Mucosa of stomach (tissue), 1 donor: ENCODE data around the gene CYP3A4.
"Not testable (repeated sequence)": the region's sequence is repeated elsewhere in the genome, so short reads cannot be mapped to it uniquely, and the experiment has no call there.

Experiments
- H3K27me3 ChIP-seq: one replicate; pipeline ENCODE4 v1.7.0; 2013; ENCODE audit warnings: mild to moderate bottlenecking, low read length; ENCODE audit not compliant: control insufficient read depth, insufficient read depth
- H3K36me3 ChIP-seq: one replicate; pipeline ENCODE4 v1.7.0; 2013; ENCODE audit warnings: low read length; ENCODE audit not compliant: control insufficient read depth, insufficient read depth
- H3K4me1 ChIP-seq: one replicate; pipeline ENCODE4 v1.7.0; 2013; ENCODE audit warnings: mild to moderate bottlenecking, low read length; ENCODE audit not compliant: control insufficient read depth, insufficient read depth
- H3K4me3 ChIP-seq: one replicate; pipeline ENCODE4 v1.7.0; 2013; ENCODE audit warnings: low read length
- H3K9ac ChIP-seq: one replicate; pipeline ENCODE4 v1.7.0; 2013; ENCODE audit warnings: mild to moderate bottlenecking, low read length, moderate library complexity
- H3K9me3 ChIP-seq: one replicate; pipeline ENCODE4 v1.7.0; 2013; ENCODE audit warnings: mild to moderate bottlenecking, low read length, moderate library complexity; ENCODE audit not compliant: control insufficient read depth
- donor health status: Pancreatic carcinoma.

The CYP3A4 gene

DNA sequence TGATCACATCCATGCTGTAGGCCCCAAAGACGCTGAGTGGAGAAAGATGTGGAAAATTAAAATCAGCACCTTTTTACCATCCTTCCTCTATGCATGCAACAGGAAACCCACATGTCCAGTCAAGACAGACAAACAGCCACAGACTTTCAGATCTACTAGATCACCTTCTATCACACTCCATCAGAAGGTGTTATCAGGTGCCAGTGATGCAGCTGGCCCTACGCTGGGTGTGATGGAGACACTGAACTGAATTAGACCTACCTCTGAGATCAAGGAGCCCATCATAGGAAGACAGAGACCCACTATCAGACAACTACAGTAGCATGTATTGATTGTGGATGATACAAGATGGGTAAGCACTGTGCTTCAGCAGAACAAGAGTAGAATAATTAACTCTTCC is 15.5 kb downstream of the CYP3A4 start:
- H3K9me3 ChIP-seq = no peaks in the 10 kb centered on the region
- H3K36me3 ChIP-seq = no peaks in the 10 kb centered on the region
- H3K4me1 ChIP-seq = no peaks in the 10 kb centered on the region
- no peaks in the 10 kb centered on the region for H3K27me3 ChIP-seq
- no peak overlapping the region for H3K4me3 ChIP-seq
- H3K9ac ChIP-seq = no peak overlapping the region

DNA sequence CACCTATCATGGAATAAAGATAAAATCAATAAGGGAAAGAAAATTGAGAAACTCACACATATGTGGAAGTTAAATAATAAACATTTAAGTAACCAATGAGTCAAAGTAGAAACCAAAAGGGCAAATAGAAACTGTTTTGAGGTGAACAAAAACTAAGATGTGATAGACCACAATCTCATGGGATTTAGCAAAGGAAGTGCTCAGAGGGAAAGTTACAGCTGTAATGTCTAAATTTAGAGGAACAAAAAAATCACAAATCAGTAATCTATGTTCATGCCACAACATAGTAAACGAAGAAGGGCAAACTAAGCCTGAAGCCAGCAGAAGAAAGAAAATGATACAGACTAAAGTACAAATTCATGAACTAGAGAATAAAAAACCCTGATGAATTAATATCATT is 16.3 kb downstream of the CYP3A4 start:
- no peaks in the 10 kb centered on the region for H3K36me3 ChIP-seq
- no peaks in the 10 kb centered on the region for H3K9me3 ChIP-seq
- H3K4me1 ChIP-seq = no peaks in the 10 kb centered on the region
- no peaks in the 10 kb centered on the region for H3K27me3 ChIP-seq
- H3K4me3 ChIP-seq = no peak overlapping the region
- no peak overlapping the region for H3K9ac ChIP-seq

DNA sequence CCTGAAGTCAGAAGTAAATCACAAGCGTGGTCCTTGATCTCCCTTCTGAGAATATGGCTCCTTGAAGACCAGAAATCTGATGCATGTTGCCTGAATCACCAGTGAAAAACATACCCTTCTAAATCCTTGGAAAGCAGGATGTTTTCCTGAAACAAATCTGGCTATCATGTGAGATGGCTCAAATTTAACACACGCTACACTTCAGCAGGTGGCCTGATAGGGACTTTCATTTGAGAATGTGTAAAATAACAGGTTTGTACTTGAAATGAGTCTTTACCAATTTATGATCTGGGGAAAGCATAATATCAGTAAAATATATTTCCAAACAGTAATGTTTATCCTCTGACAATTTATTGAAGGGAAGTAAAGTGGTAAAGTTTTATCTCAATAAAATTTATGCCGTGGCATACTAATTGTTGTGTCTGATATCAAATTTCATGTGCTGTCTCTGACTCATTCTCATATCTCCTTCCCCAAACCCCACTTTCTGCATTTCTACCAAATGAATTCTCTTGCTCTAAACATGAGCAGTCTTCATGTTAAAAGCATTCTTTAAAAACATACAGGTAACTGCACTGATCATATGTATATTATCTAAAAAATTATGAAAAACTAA is 17.4 kb downstream of the CYP3A4 start:
- Histone ChIP-seq H3K4me1 (no peaks in the 10 kb centered on the region), H3K27me3 (no peaks in the 10 kb centered on the region), H3K9ac (no peak overlapping the region), H3K36me3 (no peaks in the 10 kb centered on the region), H3K4me3 (no peak overlapping the region), H3K9me3 (no peaks in the 10 kb centered on the region)

DNA sequence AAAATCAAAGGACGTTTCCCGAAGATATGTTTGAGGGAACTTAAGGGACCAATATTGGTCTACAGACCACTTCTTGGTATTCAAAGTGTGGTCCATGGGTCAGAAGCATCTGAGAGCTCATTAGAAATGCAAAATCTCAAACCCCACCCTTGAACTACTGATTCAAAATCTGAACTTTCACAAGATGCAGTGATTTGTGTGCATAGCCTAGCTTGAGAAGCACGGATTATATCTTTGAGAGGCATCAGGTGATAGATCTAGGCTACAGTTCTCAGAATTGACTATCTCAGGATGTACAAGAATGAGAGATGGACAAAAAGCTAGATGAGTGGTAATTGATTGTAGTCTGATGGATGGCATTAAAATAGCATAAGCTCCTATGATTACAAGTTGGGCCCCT is 19.5 kb downstream of the CYP3A4 start:
- Histone ChIP-seq H3K4me1 (no peaks in the 10 kb centered on the region), H3K9me3 (no peaks in the 10 kb centered on the region), H3K4me3 (no peak overlapping the region), H3K36me3 (no peaks in the 10 kb centered on the region), H3K9ac (no peak overlapping the region), H3K27me3 (no peaks in the 10 kb centered on the region)

DNA sequence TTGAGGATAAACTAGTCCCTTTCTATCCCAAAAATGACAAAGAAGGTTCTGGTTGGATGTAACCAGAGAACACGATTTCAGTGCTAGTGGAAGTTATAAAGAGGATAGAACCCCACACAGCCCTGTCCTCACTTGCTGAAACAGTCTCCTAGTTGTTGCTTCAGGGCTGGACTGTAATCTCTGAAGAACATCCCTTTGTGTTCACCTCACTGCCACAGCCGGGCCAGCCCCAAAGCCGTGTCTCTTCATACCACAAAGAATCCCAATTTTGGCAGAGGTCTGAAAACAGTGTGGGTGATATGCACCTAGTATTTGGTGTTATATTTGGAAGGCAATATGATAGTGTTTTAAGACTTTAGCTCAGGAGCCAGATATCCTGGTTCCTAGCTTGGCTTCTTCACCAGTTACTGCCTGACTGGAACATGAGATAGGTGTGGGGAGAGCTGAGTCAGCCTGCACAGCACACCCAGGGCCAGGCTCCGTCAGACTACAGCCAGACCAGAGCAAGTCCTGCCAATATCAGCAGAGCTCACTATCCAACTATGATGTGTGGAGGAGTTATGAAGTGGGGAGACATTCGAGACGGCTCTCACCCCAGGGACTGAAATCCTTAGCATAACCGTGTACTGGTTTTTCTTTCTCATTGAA is 21.2 kb downstream of the CYP3A4 start:
- Histone ChIP-seq H3K36me3 (no peaks in the 10 kb centered on the region), H3K4me3 (no peak overlapping the region), H3K4me1 (no peaks in the 10 kb centered on the region), H3K9ac (no peak overlapping the region), H3K27me3 (no peaks in the 10 kb centered on the region), H3K9me3 (no peaks in the 10 kb centered on the region)

DNA sequence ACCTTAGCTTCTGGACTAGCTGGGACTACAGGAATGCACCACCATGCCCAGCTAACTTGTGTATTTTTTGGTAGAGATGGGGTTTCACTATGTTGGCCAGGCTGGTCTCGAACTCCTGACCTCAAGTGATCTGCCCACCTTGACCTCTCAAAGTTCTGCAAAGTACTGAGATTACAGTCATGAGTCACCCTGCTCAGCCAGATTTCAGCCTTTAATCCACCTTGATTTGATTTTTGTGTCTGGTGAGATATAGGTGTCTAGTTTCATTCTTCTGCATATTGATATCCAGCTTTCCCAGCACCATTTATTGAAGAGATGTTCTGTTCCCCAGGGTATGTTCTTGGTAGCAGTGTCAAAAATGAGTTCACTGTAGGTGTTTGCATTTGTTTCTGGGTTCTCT is 28.9 kb downstream of the CYP3A4 start:
- H3K27me3 ChIP-seq = no peaks in the 10 kb centered on the region
- H3K4me1 ChIP-seq = peaks cover 25% of the 10 kb centered on the region
- no peak overlapping the region for H3K9ac ChIP-seq
- H3K9me3 ChIP-seq = no peaks in the 10 kb centered on the region
- no peak overlapping the region for H3K4me3 ChIP-seq
- no peaks in the 10 kb centered on the region for H3K36me3 ChIP-seq

DNA sequence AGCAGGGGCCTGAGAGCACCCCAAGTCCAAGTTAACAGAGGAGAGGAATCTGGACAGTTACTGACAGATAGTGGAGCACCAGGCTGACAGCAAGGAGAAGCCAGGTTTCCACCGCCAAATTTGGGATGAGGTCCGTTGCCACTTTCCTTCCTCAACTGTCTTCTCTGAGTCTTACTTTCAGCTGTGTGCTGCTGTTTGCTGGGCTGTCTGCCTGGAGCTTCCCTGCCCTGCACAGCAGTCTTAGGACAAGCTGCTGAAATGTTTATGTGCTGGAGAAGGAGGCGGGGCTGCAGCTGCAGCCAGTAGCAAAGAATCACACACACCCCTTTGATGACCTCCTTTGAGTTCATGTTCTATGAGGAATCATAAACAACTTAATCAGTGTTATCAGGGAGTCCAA is 31.6 kb downstream of the CYP3A4 start:
- Histone ChIP-seq H3K9me3 (no peaks in the 10 kb centered on the region), H3K9ac (peak overlapping the region; percentile 56)

DNA sequence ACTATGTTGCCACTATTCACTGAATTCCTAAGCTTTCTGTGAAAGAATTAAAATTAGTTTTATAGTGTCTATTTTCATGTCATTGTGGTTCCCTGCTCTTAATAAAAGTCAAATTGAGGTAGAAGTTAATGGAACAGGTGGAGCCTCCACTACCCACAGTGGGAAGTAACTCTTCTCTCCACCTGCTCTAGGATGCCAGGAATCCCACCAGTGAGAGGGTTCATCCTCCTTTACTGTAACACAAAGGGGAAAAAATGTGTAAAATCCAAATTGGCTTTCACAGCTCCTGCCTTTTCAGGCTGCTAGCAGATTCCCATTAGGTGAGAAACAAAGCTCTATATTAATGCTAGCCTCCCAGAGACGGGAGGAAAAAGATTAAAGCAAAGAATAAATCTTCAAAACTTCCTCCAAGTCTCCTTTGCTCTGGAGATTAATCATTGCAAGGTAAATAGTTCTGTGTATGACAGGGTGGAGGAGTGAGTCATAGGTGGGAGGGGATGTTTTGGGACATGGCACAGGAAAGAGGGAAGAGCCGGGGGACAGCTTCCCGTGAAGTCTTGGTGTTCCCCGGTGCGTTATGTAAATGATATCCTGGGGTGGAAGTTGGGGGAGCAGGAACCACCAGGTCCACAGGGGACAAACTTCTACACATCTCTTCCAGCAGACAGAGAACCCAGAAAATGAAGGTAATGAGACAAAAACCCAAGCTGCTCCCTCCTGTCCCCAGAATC is 32.5 kb downstream of the CYP3A4 start:
- not testable (repeated sequence) for H3K27me3 ChIP-seq, H3K9me3 ChIP-seq, H3K4me3 ChIP-seq, H3K36me3 ChIP-seq
- Histone ChIP-seq H3K9ac (peak overlapping the region; percentile 56), H3K4me1 (peaks cover 25% of the 10 kb centered on the region)

More for the DNA sequence above, 31.6 kb downstream of the CYP3A4 start:
- no peak overlapping the region for H3K4me3 ChIP-seq
- no peaks in the 10 kb centered on the region for H3K36me3 ChIP-seq
- H3K4me1 ChIP-seq = peaks cover 25% of the 10 kb centered on the region
- H3K27me3 ChIP-seq = no peaks in the 10 kb centered on the region

DNA sequence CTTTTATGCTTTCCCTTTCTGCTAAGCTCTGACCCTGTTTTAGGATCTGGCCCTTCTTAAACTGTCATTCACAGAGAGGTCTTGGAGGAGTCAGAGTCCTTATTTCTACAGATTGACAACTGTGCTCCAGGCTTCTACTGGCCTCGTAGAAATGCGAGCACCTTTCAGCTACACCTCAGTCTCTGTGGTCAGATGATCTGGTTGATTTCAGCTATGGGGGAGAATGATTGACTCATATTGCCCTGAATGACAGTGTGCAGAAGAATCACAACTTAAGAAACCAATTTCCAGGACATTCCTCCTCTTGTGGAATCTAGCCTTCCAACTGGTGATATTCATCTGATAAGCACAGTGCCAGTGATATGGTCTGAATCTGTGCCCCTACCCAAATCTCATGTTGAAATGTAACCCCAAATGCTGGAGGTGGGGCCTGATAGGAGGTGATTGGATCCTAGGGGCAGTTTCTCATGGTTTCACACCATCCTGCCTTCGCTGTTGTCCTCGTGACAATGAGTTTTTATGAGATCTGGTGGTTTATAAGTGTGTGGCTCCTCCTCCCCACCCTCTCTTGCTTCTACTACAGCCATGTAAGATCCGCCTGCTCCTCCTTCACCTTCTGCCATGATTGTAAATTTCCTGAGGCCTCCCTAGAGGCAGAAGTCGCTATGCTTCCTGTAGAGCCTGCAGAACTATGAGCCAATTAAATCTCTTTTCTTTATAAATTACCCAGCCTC is 35.0 kb downstream of the CYP3A4 start:
- H3K4me1 ChIP-seq = peaks cover 25% of the 10 kb centered on the region
- H3K36me3 ChIP-seq = no peaks in the 10 kb centered on the region
- H3K9me3 ChIP-seq = no peaks in the 10 kb centered on the region
- H3K27me3 ChIP-seq = no peaks in the 10 kb centered on the region
- no peak overlapping the region for H3K4me3 ChIP-seq
- no peak overlapping the region for H3K9ac ChIP-seq

DNA sequence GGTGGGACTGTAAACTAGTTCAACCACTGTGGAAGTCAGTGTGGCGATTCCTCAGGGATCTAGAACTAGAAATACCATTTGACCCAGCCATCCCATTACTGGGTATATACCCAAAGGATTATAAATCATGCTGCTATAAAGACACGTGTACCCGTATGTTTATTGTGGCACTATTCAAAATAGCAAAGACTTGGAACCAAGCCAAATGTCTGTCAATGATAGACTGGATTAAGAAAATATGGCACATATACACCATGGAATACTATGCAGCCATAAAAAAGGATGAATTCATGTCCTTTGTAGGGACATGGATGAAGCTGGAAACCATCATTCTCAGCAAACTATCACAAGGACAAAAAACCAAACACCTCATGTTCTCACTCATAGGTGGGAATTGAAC is 37.1 kb downstream of the CYP3A4 start:
- peaks cover 15% of the 10 kb centered on the region for H3K4me1 ChIP-seq
- not testable (repeated sequence) for H3K36me3 ChIP-seq, H3K4me3 ChIP-seq, H3K27me3 ChIP-seq, H3K9me3 ChIP-seq, H3K9ac ChIP-seq

DNA sequence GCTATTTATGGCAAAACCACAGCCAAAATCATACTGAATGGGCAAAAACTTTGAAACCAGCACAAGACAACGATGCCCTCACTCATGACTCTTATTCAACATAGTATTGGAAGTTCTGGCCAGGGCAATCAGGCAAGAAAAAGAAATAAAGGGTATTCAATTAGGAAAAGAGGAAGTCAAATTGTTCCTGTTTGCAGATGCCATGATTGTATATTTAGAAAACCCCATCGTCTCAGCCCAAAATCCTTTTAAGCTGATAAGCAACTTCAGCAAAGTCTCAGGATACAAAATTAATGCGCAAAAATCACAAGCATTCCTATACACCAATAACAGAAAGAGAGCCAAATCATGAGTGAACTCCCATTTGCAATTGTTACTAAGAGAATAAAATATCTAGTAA is 38.6 kb downstream of the CYP3A4 start:
- not testable (repeated sequence) for H3K9ac ChIP-seq, H3K27me3 ChIP-seq, H3K9me3 ChIP-seq, H3K4me3 ChIP-seq, H3K4me1 ChIP-seq, H3K36me3 ChIP-seq
